Activated CD8-positive, alpha-beta T cell treated with anti-CD3 and anti-CD28 coated beads for 36 hours (primary cell): Measurements from ENCODE around the gene SOX8. TPM values are rescaled to one million over a fixed set of nuclear protein-coding genes. Genes with fewer than 3 reads are reported as not detected.

Experiments
- ATAC-seq: fragments of 200-7000 bp; cut with Tn5 transposase; one replicate; pipeline ENCODE4 v1.10.0; 2021; ENCODE audit warnings: mild to moderate bottlenecking, moderate library complexity
- CTCF ChIA-PET: fragments of 350-600 bp; sonication (Branson Sonifier 250); formaldehyde crosslinking; loops from one replicate; lab custom pipeline; 2021; ENCODE audit warnings: antibody characterized with exemption; lab: Charles Lee
- POLR2A ChIA-PET: fragments of 350-600 bp; sonication (Branson Sonifier 250); formaldehyde crosslinking; loops from one replicate; lab custom pipeline; 2021; ENCODE audit warnings: antibody characterized with exemption; lab: Charles Lee
- DNase-seq: peaks from one replicate; pipeline ENCODE4 v3.0.0-alpha.2; 2020
- H3K27ac Mint-ChIP-seq: one replicate; pipeline ENCODE4 v1.8.0; 2021; ENCODE audit warnings: mild to moderate bottlenecking, mixed read lengths
- H3K27me3 Mint-ChIP-seq: one replicate; pipeline ENCODE4 v1.8.0; 2021; ENCODE audit warnings: mixed read lengths
- H3K36me3 Mint-ChIP-seq: one replicate; pipeline ENCODE4 v1.8.0; 2021; ENCODE audit warnings: low read depth, mixed read lengths
- H3K4me1 Mint-ChIP-seq: one replicate; pipeline ENCODE4 v1.8.0; 2021; ENCODE audit warnings: low read depth, mixed read lengths
- H3K4me3 Mint-ChIP-seq: one replicate; pipeline ENCODE4 v1.8.0; 2021; ENCODE audit warnings: mild to moderate bottlenecking, moderate library complexity, mixed read lengths
- H3K9me3 Mint-ChIP-seq: one replicate; pipeline ENCODE4 v1.8.0; 2021; ENCODE audit warnings: mixed read lengths
- CTCF ChIP-seq: fragments of 200-600 bp; IDR thresholded peaks from one replicate; pipeline ENCODE4 v1.8.0; 2022; ENCODE audit warnings: antibody characterized with exemption, mild to moderate bottlenecking
- intact Hi-C: fragments of 100-400 bp; cut with micrococcal nuclease; formaldehyde crosslinking; loops from one replicate; pipeline ENCODE4 v1.10.0; 2022
- total RNA-seq, 2 experiments: library from RNA; stranded (reverse); gene quantifications; one replicate each; pipeline ENCODE4 v1.2.3, GENCODE V29; 2021

The SOX8 gene
- total RNA-seq, 2 experiments from 2014 or later = 1.6 to 2.1 TPM

- intact Hi-C loops = no loop called here
- no peaks in the 10 kb centered on the region for H3K27me3 Mint-ChIP-seq
Observed at GRCh38 chr16:1003391-1004347, 22.1 kb downstream of the SOX8 start.

GRCh38 chr16:1005286-1005685 is 23.7 kb downstream of the SOX8 start:
- intact Hi-C loops = no loop called here
- no peaks in the 10 kb centered on the region for H3K9me3 Mint-ChIP-seq
- H3K4me3 Mint-ChIP-seq = no peak overlapping the region
- TF ChIP-seq CTCF = no peak
- H3K27me3 Mint-ChIP-seq = no peaks in the 10 kb centered on the region
- no peaks in the 10 kb centered on the region for H3K36me3 Mint-ChIP-seq
- ATAC-seq = no peak
- peaks cover 38% of the 10 kb centered on the region for H3K4me1 Mint-ChIP-seq
- POLR2A ChIA-PET = interaction anchor here (0.8 kb wide), 1 partner anchor 271 kb away, joined by 3 read pairs; no protein-coding TSS in a partner anchor
- CTCF ChIA-PET = interaction anchor here (1.2 kb wide), 1 partner anchor 52 kb away, joined by 4 read pairs; no protein-coding TSS in a partner anchor
- H3K27ac Mint-ChIP-seq = no peak overlapping the region
- DNase-seq = no peak

More at GRCh38 chr16:1003391-1004347, 22.1 kb downstream of the SOX8 start:
- peak; percentile 73 for DNase-seq
- no peaks in the 10 kb centered on the region for H3K9me3 Mint-ChIP-seq
- H3K4me3 Mint-ChIP-seq = peak overlapping the region; percentile 32
- H3K4me1 Mint-ChIP-seq = peaks cover 43% of the 10 kb centered on the region
- peak; percentile 64 for ATAC-seq
- H3K27ac Mint-ChIP-seq = peak overlapping the region; percentile 67
- no peaks in the 10 kb centered on the region for H3K36me3 Mint-ChIP-seq
- CTCF ChIA-PET = interaction anchor here (1.0 to 1.8 kb wide), 2 partner anchors 39 to 54 kb away, joined by 4 to 5 read pairs; no protein-coding TSS in a partner anchor
- TF ChIP-seq CTCF = no peak
- POLR2A ChIA-PET = interaction anchor here (0.9 to 1.8 kb wide), 4 partner anchors 18 to 27 kb away, joined by 3 to 5 read pairs (median 4); partner anchors contain the start of gene SOX8

- Mint-ChIP-seq H3K9me3 (no peaks in the 10 kb centered on the region), H3K4me3 (no peak overlapping the region), H3K36me3 (no peaks in the 10 kb centered on the region), H3K27ac (no peak overlapping the region), H3K27me3 (no peaks in the 10 kb centered on the region), H3K4me1 (peaks cover 35% of the 10 kb centered on the region)
- ChIA-PET CTCF (no interaction called here), POLR2A (interaction anchor here (0.9 to 1.0 kb wide), 2 partner anchors 9 to 48 kb away, joined by 3 to 4 read pairs; no protein-coding TSS in a partner anchor)
- no peak for TF ChIP-seq CTCF
- intact Hi-C loops = no loop called here
- DNase-seq (no peak), ATAC-seq (no peak)
Observed at GRCh38 chr16:1006781-1007180, 25.2 kb downstream of the SOX8 start.

GRCh38 chr16:1007284-1007850 is 25.8 kb downstream of the SOX8 start:
- no peak overlapping the region for H3K4me3 Mint-ChIP-seq
- ChIA-PET POLR2A (no interaction called here), CTCF (no interaction called here)
- intact Hi-C loops = no loop called here
- H3K27ac Mint-ChIP-seq = no peak overlapping the region
- ATAC-seq (no peak), DNase-seq (no peak)
- peaks cover 31% of the 10 kb centered on the region for H3K4me1 Mint-ChIP-seq
- no peak for TF ChIP-seq CTCF
- H3K9me3 Mint-ChIP-seq = no peaks in the 10 kb centered on the region
- no peaks in the 10 kb centered on the region for H3K36me3 Mint-ChIP-seq
- H3K27me3 Mint-ChIP-seq = no peaks in the 10 kb centered on the region
